GM23248 (cell line): ENCODE results near the gene PIGT. TPM values are rescaled to one million over a fixed set of nuclear protein-coding genes. Genes with fewer than 3 reads are reported as not detected.

Source experiments
- DNase-seq: peaks from one replicate; pipeline ENCODE4 v3.0.0-alpha.2; 2015
- H2AFZ ChIP-seq: fragments of 200-600 bp; sonication (generic); 2 replicates; pipeline ENCODE4 v1.6.1; 2016; ENCODE audit warnings: antibody characterized with exemption
- H3F3A ChIP-seq: fragments of 200-600 bp; sonication (generic); 2 replicates; pipeline ENCODE4 v1.6.1; 2016; ENCODE audit warnings: mild to moderate bottlenecking, antibody characterized with exemption, mixed run types; ENCODE audit not compliant: insufficient read depth
- H3K27ac ChIP-seq: fragments of 200-600 bp; sonication (generic); 2 replicates; pipeline ENCODE4 v1.5.1; 2016; ENCODE audit warnings: mild to moderate bottlenecking
- H3K27me3 ChIP-seq: fragments of 200-600 bp; sonication (generic); replicated peaks from 2 replicates; pipeline ENCODE4 v1.6.1; 2016; ENCODE audit warnings: mild to moderate bottlenecking; ENCODE audit not compliant: insufficient read depth
- H3K36me3 ChIP-seq: fragments of 200-600 bp; sonication (generic); 2 replicates; pipeline ENCODE4 v1.6.1; 2016; ENCODE audit warnings: low read depth, mild to moderate bottlenecking
- H3K4me1 ChIP-seq: fragments of 200-600 bp; sonication (generic); 2 replicates; pipeline ENCODE4 v1.6.1; 2016; ENCODE audit warnings: mild to moderate bottlenecking; ENCODE audit not compliant: insufficient read depth
- H3K4me2 ChIP-seq: fragments of 200-600 bp; sonication (generic); one replicate; pipeline ENCODE4 v1.6.1; 2016; ENCODE audit warnings: mild to moderate bottlenecking; ENCODE audit not compliant: unreplicated experiment
- H3K4me3 ChIP-seq: fragments of 200-600 bp; sonication (generic); 2 replicates; pipeline ENCODE4 v1.5.1; 2016; ENCODE audit warnings: mild to moderate bottlenecking
- H3K79me2 ChIP-seq: fragments of 200-600 bp; sonication (generic); 2 replicates; pipeline ENCODE4 v1.6.1; 2016; ENCODE audit warnings: mild to moderate bottlenecking; ENCODE audit not compliant: insufficient read depth
- H3K9ac ChIP-seq: fragments of 200-600 bp; sonication (generic); 2 replicates; pipeline ENCODE4 v1.6.1; 2016; ENCODE audit warnings: mild to moderate bottlenecking
- H3K9me2 ChIP-seq: fragments of 200-600 bp; sonication (generic); 2 replicates; pipeline ENCODE4 v1.6.1; 2016; ENCODE audit warnings: mixed run types, mild to moderate bottlenecking, moderate library complexity; ENCODE audit not compliant: insufficient read depth
- H3K9me3 ChIP-seq: fragments of 200-600 bp; sonication (generic); one replicate; pipeline ENCODE4 v1.6.1; 2017; ENCODE audit warnings: low read depth
- H4K20me1 ChIP-seq: fragments of 200-600 bp; sonication (generic); 2 replicates; pipeline ENCODE4 v1.6.0; 2016; ENCODE audit not compliant: insufficient read depth
- EZH2 ChIP-seq: fragments of 200-600 bp; sonication (generic); IDR thresholded peaks from 2 replicates; pipeline ENCODE4 v1.6.1; 2018; ENCODE audit warnings: antibody characterized with exemption, mild to moderate bottlenecking; ENCODE audit not compliant: insufficient read depth, poor library complexity, severe bottlenecking
- EZH2phosphoT487 ChIP-seq: fragments of 200-600 bp; sonication (generic); IDR thresholded peaks from 2 replicates; pipeline ENCODE4 v1.6.1; 2018; ENCODE audit warnings: antibody characterized with exemption, moderate library complexity, mild to moderate bottlenecking, low read depth; ENCODE audit not compliant: insufficient read depth
- WGBS, 2 experiments: methylation state at CpG; one replicate each; pipeline ENCODE4 v1.1.6; 2015 to 2017; ENCODE audit warnings: low lambda C conversion rate in 2 of 2, low coverage in 1 of 2; ENCODE audit errors: missing lambda C conversion rate in 2 of 2; 5-methylcytosine and 5-hydroxymethylcytosine counted together
- in situ Hi-C: fragments of 300-500 bp; cut with MboI; formaldehyde crosslinking; loops from 2 replicates; pipeline ENCODE4 v1.15.0; 2020
- polyA plus RNA-seq: library from polyadenylated mRNA; unstranded; fragments of >200 nt; fragmentation: Nextera tagmentation; extraction: Ambion mirVana; gene quantifications from 2 replicates; pipeline ENCODE4 v1.2.1, GENCODE V29; 2016
- total RNA-seq: library from RNA; depleted of rRNA; stranded (reverse); fragments of >200 nt; shearing (Covaris generic); gene quantifications from 2 replicates; pipeline ENCODE4 v1.2.3, GENCODE V29; 2014

The PIGT gene
- total and polyA plus RNA-seq, 2 experiments from 2014 or later, result 138 to 190 TPM

- WGBS, 2 experiments, result 36 to 44% methylated on average over 3 of the region's 3 CpGs
These were observed 17.4 kb downstream of the PIGT start for GRCh38 chr20:45433316-45433715.

GRCh38 chr20:45433976-45434375, 18.0 kb downstream of the PIGT start:
- in situ Hi-C loops, result loop anchor here (25.0 kb wide), 1 partner anchor 397 kb away; no protein-coding TSS in a partner anchor
- 92 to 100% methylated on average over 4 of the region's 4 CpGs for WGBS, 2 experiments

More at GRCh38 chr20:45433316-45433715, 17.4 kb downstream of the PIGT start:
- in situ Hi-C loops, result loop anchor here (25.0 kb wide), 1 partner anchor 396 kb away; no protein-coding TSS in a partner anchor
- Histone ChIP-seq H3K36me3 (no peaks in the 10 kb centered on the region), H3K9ac (no peak overlapping the region), H3K4me2 (no peak overlapping the region), H3K27me3 (no peaks in the 10 kb centered on the region), H3K9me3 (no peaks in the 10 kb centered on the region), H3F3A (peaks cover 4% of the 10 kb centered on the region; the same call in 1 of the 2 replicates), H3K27ac (no peak overlapping the region), H4K20me1 (no peaks in the 10 kb centered on the region), H3K9me2 (no peaks in the 10 kb centered on the region), H3K4me1 (no peaks in the 10 kb centered on the region), H3K4me3 (no peak overlapping the region), H2AFZ (peak overlapping the region; percentile 21; the same call in 1 of the 2 replicates), H3K79me2 (no peaks in the 10 kb centered on the region)
- no peak for TF ChIP-seq EZH2phosphoT487
- no peak for TF ChIP-seq EZH2
- peak; percentile 56 for DNase-seq

DNA sequence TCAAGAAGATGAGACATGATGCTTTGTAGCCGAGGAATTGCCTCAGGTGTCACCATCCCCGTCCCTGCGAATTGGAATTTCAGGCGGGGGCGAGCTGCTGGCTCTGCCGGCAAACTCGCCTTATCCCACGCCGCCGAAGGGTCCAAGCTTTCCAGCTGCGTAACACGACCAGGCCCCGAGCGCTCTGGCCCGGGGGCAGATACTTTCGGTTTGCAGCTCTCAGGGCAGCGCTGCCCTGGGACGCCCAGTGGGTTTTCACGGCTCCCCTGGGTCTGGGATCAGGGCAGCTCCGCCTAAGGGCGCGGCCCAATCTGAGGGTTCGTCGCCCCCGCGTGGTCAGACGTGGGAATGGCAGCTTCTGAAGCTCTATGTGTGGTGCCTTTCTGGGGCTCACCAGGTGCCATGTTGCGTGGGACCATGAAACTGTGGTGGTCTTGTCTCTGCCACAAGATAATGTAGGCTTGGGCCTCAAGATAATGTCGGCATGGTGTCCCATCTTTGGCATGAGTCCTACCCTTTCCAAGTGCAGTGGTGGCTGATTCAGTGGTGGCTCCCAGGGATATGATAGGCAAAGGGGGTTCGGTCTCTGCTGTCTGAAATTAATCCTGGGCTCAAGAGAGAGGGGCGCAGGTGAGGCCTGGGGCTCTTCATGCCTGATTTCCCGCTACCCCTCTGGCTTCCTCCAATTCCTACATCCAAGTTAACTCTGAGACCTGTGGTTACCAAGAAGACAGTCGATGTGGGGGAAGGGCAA, 21.0 kb downstream of the PIGT start:
- peaks cover 4% of the 10 kb centered on the region; the same call in 1 of the 2 replicates for H3F3A ChIP-seq
- H3K4me1 ChIP-seq, result no peaks in the 10 kb centered on the region
- no peaks in the 10 kb centered on the region for H3K36me3 ChIP-seq
- 6 to 8% methylated on average over 29 to 33 of the region's 33 CpGs for WGBS, 2 experiments
- TF ChIP-seq EZH2, result no peak
- no peak for TF ChIP-seq EZH2phosphoT487
- H3K79me2 ChIP-seq, result no peaks in the 10 kb centered on the region
- H4K20me1 ChIP-seq, result no peaks in the 10 kb centered on the region
- no peaks in the 10 kb centered on the region for H3K9me2 ChIP-seq
- H3K9me3 ChIP-seq, result no peaks in the 10 kb centered on the region
- H2AFZ ChIP-seq, result peak overlapping the region; percentile 85
- peak overlapping the region; percentile 86 for H3K9ac ChIP-seq
- peak; percentile 95 for DNase-seq
- H3K27me3 ChIP-seq, result no peaks in the 10 kb centered on the region
- in situ Hi-C loops, result loop anchor here (25.0 kb wide), 1 partner anchor 400 kb away; no protein-coding TSS in a partner anchor
- peak overlapping the region; percentile 74 for H3K4me2 ChIP-seq
- H3K27ac ChIP-seq, result peak overlapping the region; percentile 50
- peak overlapping the region; percentile 77 for H3K4me3 ChIP-seq

More at GRCh38 chr20:45433976-45434375, 18.0 kb downstream of the PIGT start:
- Histone ChIP-seq H3K27ac (no peak overlapping the region), H3K36me3 (no peaks in the 10 kb centered on the region), H3K27me3 (no peaks in the 10 kb centered on the region), H3K4me2 (no peak overlapping the region), H3K4me3 (no peak overlapping the region), H3K4me1 (no peaks in the 10 kb centered on the region), H2AFZ (no peak overlapping the region), H3K9me2 (no peaks in the 10 kb centered on the region), H3K9me3 (no peaks in the 10 kb centered on the region), H3K79me2 (no peaks in the 10 kb centered on the region), H3K9ac (no peak overlapping the region), H3F3A (peaks cover 4% of the 10 kb centered on the region; the same call in 1 of the 2 replicates), H4K20me1 (no peaks in the 10 kb centered on the region)
- no peak for TF ChIP-seq EZH2phosphoT487
- TF ChIP-seq EZH2, result no peak
- DNase-seq, result no peak

DNA sequence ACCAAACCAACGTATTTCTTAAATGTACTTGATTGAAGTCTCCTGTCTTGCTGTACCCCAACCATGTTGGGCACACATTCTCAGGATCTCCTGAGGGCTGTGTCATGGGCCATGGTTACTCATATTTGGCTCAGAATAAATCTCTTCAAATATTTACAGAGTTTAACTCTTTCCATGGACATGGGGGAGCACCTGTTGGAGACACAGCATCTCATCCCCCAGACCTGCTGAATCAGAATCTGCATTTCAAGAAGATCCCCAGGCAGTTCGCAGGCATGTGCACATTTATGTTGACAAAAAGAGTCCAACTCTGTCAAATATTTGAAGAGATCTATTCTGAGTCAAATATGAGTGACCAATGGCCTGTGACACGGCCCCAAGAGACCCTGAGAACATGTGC, 24.5 kb downstream of the PIGT start:
- in situ Hi-C loops, result loop anchor here (5.0 to 25.0 kb wide), 2 partner anchors 118 to 403 kb away; no protein-coding TSS in a partner anchor

More for the DNA sequence above, 24.5 kb downstream of the PIGT start:
- Histone ChIP-seq H3K27me3 (no peaks in the 10 kb centered on the region; the same call in 1 of the 2 replicates), H3K9me2 (no peaks in the 10 kb centered on the region), H3K9ac (no peak overlapping the region), H3K9me3 (no peaks in the 10 kb centered on the region), H3K4me2 (no peak overlapping the region), H3K27ac (no peak overlapping the region), H3K79me2 (no peaks in the 10 kb centered on the region), H2AFZ (no peak overlapping the region), H3K4me1 (no peaks in the 10 kb centered on the region), H3K4me3 (no peak overlapping the region), H4K20me1 (no peaks in the 10 kb centered on the region), H3F3A (peaks cover 4% of the 10 kb centered on the region; the same call in 1 of the 2 replicates), H3K36me3 (no peaks in the 10 kb centered on the region)
- 76 to 79% methylated on average over 3 of the region's 3 CpGs for WGBS, 2 experiments
- DNase-seq, result no peak
- TF ChIP-seq EZH2phosphoT487 (no peak), EZH2 (no peak)
